ENCODE results near the gene STARD4.

GRCh38 chr5:111530298-111530740 is 18.0 kb upstream of the STARD4 start:
- TF ChIP-seq CTCF (IDR thresholded peaks at IDR 0.05; ENCODE audit: low read depth, low read length, missing input control) (no peak), JUND (IDR thresholded peaks at IDR 0.05) (peak in 1 of 2 donors; percentile 40), RAD21 (IDR thresholded peaks at IDR 0.05) (no peak), MAX (IDR thresholded peaks at IDR 0.05) (no peak), YY1 (IDR thresholded peaks at IDR 0.05) (no peak), GABPA (IDR thresholded peaks at IDR 0.05 in 1 of 2, conservative IDR thresholded peaks at IDR 0.05 in 1 of 2) (no peak), NR2F2 (IDR thresholded peaks at IDR 0.05) (peak; percentile 17), TAF1 (conservative IDR thresholded peaks at IDR 0.05) (no peak), EGR1 (IDR thresholded peaks at IDR 0.05; ENCODE audit: low read depth in 2 of 2) (no peak), HNF4A (conservative IDR thresholded peaks at IDR 0.05) (no peak)

Data from liver (tissue), 3 donors.